AG09319 (cell line): ENCODE results near the gene DQX1.
A peak's percentile ranks its signal among the peaks of the same experiment; 100 is the strongest.

ENCODE experiments used
- DNase-seq: peaks from one replicate; pipeline ENCODE4 v3.0.0-alpha.2; 2010; ENCODE audit warnings: low read depth; ENCODE audit errors: extremely low read depth
- TF ChIP-seq, protein P1 (sequence below): IDR thresholded peaks from 2 replicates; pipeline ENCODE4 v1.5.1; 2011; ENCODE audit warnings: low read depth, mild to moderate bottlenecking, inconsistent platforms, low read length, moderate library complexity

DQX1 gene

DNA sequence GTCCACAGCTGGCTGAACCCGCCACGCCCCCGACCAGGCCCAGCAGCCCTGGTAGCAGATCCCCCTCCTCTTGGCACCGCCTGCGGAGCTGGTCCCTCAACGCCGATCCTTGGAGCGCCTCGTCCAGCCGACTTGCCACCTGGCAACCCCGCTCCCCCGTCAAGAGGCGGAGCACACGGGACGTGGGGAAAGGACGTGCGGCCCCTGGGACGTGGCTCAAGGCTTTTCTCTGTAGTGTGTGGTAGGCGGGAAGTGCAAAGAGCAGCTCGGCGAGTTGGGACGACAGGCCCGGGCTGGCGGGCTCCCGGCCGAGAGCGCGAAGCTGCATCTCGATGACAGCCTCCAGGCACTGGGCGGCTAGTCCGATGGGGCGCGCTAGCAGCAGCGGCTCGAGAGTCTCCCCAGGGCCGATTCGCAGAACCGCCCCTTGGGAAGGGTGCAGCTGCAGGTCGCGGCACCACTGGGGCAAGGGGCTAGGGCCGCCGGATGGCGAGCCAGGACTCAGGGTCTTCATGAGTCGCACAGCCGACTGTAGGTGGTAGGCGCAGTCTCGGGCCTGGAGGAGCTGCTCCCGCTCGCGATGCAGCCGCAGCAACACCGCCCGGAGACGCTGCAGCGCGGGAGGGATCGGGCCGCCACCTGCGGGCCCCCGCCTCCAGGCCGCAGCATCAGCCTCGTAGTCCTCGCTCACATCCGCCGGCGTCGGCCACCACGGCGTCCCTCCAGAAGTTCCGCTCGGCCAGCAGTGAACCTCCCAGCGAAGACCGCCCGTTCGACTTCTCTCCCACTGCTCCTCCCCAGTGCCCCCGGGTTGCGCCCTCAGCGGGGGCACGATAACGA is 43.9 kb downstream of the DQX1 start:
- no peak for DNase-seq
- TF ChIP-seq, protein P1, sequence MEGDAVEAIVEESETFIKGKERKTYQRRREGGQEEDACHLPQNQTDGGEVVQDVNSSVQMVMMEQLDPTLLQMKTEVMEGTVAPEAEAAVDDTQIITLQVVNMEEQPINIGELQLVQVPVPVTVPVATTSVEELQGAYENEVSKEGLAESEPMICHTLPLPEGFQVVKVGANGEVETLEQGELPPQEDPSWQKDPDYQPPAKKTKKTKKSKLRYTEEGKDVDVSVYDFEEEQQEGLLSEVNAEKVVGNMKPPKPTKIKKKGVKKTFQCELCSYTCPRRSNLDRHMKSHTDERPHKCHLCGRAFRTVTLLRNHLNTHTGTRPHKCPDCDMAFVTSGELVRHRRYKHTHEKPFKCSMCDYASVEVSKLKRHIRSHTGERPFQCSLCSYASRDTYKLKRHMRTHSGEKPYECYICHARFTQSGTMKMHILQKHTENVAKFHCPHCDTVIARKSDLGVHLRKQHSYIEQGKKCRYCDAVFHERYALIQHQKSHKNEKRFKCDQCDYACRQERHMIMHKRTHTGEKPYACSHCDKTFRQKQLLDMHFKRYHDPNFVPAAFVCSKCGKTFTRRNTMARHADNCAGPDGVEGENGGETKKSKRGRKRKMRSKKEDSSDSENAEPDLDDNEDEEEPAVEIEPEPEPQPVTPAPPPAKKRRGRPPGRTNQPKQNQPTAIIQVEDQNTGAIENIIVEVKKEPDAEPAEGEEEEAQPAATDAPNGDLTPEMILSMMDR: no peak

DNA sequence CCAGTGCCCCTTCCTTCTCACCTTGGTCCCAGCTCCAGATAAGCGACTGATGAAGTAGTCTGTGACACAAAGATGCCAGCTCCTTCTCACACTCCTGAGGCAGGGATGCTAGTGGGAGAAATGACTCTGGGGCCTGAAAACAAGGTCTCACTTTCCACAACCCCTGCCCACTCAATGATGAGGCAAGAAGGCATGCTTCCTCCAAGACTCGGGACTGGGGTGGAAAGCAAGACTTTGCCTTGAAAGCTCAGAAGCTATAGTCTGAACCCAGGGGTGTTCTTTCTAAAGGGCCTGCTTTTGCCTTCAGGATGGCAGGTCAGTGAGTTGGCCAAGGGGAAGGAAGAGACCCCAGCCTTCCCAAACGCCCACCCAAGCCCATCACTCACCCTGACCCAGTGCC is 44.6 kb downstream of the DQX1 start:
- no peak for DNase-seq
- TF ChIP-seq, protein P1: no peak

DNA sequence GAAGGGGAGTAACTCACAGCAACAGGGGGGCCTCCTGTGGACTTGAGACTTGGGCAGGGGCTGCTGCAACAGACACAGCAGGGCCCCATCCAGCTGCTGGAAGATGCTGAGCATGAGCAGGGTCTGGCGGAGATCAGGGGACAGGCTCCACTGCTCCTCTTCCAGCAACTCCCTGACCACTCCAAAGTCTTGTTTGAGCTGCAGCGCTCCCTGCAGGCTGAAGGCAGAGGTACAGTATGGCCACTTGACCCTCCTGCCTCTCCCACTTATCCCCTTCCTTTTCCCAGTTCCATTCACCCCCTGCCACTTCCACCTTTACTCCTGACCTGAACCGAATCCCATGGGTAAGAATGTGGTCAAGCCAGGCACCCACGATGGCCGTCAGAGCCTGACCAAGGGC is 51.1 kb downstream of the DQX1 start:
- TF ChIP-seq, protein P1: no peak; the same call in 1 of the 2 replicates
- no peak for DNase-seq

DNA sequence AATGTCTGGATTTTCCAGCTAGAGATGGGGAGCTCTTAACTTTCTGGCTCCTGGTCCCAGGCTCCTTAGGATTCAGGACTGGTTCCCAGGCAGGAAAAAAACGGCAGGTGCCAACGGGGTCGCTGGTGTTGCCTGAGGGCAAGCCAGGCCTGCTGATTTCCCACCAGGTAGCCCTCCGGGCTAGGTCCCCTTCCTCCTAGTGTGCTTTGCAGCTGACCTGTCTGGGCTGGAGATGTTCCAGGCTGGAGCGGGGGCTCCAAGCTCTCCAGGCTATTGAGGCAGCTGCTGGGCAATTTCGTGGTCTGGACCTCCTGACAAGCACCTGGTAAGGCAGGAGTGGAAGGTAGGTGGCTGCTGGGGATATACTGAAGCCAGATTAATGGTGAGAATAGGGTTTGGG is 51.5 kb downstream of the DQX1 start:
- no peak for DNase-seq
- TF ChIP-seq, protein P1: no peak

DNA sequence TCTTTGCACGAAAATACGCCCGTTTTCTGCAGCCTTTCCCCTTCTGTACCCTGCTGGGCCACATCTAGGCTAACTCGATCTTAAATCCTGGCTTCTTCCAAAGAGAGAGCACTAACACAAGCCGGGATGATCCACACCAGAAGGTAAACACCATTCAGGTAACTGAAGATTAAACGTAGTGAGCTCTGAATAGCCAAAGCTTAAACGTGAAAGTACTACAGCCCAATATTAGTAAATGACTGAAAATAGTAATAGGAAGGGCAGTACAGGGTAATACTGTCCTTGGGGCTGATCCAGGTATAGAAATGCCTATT is 53.1 kb downstream of the DQX1 start:
- TF ChIP-seq, protein P1: no peak
- no peak for DNase-seq

DNA sequence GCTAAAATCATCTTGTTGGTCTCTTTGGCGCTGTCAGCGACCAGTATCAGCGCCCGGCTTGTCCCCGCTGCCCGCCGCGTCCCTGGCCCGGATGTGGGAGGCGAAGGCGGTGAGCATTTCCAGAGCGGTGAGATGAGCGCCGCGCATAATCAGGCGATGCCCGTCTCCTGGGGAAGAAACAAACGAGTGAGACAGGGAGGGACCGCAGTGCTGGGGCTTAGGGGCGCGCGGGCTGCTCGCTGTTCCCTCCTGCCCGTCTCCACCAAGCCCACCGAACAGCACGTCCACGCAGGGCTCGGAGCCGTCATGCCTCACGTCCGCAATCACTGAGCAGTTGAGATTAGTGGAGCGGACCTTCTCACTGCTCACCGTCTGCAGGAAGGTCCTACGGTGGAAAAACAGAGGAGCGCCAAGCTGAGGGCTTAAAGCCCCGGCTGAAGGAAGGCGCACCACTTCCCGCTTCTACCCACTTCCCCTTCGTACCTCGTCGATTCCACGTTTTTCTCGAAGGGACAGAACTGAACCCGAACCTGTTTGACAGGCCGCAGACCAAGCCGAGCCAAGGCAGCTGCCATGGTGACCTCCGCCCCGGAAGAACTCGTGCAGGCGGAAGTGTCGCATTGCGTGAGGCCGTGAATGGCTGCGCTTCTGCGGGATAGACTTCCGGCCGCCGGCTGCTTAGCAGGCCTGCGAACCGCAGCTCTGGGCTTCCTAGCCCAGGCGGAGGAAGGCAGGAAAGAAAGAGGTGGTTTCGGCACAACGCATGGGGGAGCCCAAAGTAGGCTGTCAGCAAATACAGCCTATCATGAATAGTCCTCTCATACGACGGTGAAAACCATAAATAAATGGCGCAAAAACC is 53.7 kb downstream of the DQX1 start, which contains the start of gene MRPL53:
MRPL53 (minus strand) TSS at position 595 of the 859 bp plus-strand sequence; CDS start at position 575, 20 bp downstream.
- TF ChIP-seq, protein P1: no peak
- DNase-seq: peak; percentile 75
